Fibroblast of skin of right quadriceps (primary cell): ENCODE results near the gene HOXB6.

ENCODE experiments used
- DNase-seq: peaks from one replicate; pipeline ENCODE4 v3.0.0-alpha.2; 2013

The HOXB6 gene

DNA sequence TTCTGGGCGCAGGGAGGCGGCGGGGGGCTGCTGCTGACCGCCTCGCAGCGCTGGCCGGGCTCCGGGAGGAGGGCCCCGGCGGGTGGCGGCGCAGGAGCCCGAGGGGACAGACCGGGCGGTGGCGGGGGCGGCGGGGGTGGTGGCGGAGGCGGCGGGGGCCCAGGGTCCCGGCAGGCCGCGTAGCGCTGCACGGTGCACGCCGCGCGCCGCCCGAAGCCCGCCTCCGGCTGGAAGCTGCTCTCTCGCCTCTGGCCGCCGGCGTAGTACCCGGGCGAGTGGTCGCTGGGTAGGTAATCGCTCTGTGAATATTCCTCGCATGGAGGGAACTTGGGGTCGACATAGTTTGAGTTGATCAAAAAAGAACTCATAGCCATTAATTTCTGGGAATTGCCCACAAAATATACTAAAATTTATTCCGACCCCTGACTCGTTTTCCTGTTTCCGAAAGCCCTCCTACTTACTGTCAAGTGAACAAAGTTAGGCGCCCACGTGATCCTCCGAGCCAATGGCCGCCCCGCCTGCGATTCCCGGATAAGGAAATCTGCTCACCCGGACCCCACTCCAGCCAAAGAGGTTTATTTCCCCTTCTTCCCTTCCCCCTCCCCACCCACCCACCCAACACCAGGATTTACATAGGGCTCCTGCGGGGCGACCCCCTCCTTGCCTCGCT, 26.7 kb downstream of the HOXB6 start, which contains the start of gene HOXB4:
Gene HOXB4, minus strand, starts transcription at position 405 of the 670 bp plus-strand sequence. Its CDS starts 31 bp downstream, at position 374.
- peak; percentile 73 for DNase-seq

DNA sequence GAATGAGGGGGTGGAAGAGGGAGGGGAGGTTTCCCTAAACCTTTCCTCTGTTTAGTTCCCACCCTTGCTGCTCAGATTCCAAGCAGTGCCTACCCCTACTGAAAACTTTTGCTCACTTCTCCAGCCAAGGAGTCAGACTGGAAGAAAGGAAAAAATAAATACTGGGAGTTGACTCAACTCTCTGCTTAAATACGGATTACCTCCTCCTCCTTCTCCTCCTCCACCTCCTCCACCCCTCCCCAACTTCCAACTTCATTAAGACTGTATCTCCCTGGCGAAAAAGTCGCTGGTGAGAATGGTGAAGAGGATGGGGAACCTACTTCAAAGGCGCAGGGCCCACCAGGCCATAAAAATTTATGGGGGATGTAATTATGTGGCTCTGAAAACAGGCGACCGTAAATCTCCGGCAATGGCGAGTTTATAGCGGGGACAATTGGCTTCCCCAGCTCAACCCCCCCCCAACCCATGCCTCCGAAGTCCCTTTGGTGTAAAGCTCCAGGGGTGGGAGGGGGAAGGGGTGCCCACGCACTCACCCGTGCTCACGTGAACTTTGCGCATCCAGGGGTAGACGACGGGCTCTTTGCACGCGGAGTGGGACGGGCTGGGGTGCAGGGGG, 27.3 kb downstream of the HOXB6 start:
- DNase-seq: peak; percentile 75

DNA sequence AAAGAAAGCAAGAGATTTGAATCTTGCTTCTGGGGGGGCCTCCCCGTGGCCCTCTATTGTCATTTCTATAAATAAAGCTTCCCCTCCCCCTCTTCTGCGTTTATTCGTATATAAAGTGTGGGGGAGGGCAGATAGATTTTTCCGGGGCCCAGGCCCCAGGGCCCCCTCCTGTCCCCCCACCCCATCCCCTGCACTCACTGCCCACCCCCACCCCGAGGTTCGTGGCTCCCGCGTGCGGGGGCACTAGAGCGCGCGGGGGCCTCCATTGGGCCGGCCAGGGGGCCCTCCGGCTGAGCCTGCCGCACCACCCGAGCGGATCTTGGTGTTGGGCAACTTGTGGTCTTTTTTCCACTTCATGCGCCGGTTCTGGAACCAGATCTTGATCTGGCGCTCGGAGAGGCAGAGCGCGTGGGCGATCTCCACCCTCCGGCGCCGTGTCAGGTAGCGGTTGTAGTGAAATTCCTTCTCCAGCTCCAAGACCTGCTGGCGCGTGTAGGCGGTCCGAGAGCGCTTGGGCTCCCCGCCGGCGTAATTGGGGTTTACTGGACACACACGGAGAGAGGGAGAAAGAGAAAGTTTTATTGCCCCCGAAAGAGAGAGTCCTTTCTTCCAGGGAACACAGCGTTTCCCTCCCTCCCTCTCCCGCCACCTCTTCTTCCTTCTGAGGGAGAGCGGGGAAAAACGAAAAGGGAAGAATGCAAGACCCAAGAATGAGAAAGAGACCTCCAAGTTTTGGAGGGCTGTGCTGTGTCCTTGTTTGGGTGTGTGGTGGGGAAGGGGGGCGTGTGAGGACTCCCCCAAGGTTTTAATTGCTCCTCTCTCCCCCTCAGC, 28.1 kb downstream of the HOXB6 start:
- DNase-seq: no peak

DNA sequence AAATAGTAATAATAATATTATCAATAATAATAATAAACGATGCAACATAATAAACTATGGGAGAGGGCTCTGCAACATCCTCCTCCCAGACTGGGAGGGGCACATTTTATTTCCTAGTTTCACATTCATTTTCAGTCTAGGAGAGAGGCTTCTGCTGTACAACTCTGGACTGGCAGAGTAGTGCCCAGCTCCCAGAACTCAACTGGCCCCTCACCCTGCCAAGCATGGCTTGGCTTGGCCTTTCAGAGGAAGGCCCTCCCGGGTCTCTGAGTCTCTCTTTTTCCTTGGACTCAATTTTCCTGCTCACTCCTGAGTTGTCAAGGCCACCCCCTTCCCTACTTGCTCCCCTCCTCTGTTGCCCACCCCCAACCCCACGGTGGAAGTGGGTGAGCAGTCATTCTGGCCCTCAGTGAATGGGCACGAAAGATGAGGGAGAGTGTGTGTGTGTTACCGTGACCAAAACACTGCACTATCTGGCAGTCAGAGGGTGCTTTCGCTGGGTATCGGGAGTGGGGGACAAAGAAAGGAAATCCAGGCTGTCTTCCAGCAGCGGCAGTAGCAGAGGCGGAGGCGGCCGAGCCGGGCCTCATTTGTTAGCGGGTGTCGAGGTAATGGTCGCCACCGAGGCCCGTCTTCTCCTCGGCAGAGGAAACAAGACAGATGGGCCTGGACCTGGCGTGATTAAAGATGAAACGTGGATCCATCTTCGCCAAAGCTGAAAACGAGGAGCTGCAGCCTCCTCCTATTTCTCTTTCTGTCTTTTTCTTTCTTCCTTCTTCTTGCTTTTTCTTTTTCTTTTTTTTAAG, 28.9 kb downstream of the HOXB6 start:
- DNase-seq: no peak

DNA sequence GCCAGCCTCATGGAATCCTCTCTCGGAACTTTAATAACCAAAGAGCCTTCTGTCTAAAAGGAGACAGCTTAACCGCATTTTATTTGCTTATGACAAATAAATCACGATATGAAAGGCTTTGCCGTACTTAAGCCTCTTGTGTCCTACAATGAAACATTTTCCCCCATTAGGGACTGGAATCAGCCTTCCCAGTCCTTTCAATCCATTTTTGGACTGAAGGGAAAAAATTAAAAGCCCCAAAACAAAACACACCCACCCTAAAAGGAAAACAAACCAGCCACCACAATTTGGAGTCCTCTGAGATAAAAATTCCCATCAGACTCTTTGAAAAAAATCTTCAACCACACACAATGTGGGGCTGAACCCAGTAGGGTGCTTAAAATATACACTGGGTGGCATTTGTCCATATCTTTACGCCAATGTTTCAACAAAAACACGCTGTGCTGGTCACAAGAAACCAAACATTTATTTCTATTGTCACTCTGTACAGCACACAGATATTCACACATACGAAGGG, 29.7 kb downstream of the HOXB6 start:
- peak; percentile 60 for DNase-seq

DNA sequence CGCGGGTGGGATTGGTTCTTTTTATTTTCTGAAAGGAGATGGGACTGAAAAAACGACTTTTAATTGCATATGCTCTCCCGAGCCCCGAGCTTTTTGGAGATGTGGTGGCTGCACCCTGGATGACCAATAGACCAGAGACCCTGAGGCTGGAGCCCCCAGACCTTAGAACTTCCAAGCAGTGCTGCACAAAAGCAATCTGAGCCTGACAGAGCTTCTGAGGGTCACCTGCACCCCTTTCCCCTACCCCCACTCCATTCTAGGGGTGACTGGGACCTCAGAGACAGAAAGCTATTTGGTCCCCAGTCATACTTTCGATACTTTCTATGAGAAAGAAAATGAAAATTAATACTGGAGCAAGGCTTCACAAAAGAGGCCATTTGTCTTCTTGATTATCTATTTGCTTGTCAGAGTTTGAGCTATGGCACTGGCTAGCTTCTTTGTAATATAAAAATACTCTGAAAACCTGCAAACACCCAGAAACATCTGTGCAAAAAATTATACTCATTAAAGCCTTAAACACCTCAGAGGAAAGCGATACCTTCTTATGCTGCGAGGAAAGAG, 30.2 kb downstream of the HOXB6 start:
- no peak for DNase-seq

DNA sequence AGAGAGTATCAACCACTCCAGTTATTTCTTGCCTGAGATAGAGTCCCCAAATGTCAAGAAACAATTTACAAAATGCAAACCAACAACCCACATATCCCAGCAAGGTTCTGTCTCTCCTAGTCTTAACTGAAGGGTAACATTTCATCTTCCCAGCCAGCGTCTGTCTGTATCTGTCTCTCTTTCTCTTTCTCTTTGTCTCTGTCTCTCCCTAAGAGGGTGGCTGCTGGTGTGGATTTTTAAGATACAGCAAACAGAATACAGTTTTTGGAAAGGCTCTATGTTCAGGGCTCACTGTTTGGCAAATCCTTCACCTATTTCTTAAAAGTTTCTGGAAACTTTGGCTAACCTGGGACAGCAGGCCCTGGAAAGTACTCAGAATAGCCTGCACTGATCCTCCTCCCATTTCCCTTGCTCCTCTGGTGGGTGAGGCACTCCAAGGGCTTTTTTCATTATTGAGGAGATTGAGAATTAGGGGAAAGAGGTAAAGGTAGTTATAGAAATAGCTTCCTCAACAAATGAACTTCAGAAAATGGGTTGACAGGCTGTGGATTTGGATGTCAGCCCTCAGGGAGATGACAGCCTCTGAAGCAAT, 32.9 kb downstream of the HOXB6 start:
- DNase-seq: no peak

DNA sequence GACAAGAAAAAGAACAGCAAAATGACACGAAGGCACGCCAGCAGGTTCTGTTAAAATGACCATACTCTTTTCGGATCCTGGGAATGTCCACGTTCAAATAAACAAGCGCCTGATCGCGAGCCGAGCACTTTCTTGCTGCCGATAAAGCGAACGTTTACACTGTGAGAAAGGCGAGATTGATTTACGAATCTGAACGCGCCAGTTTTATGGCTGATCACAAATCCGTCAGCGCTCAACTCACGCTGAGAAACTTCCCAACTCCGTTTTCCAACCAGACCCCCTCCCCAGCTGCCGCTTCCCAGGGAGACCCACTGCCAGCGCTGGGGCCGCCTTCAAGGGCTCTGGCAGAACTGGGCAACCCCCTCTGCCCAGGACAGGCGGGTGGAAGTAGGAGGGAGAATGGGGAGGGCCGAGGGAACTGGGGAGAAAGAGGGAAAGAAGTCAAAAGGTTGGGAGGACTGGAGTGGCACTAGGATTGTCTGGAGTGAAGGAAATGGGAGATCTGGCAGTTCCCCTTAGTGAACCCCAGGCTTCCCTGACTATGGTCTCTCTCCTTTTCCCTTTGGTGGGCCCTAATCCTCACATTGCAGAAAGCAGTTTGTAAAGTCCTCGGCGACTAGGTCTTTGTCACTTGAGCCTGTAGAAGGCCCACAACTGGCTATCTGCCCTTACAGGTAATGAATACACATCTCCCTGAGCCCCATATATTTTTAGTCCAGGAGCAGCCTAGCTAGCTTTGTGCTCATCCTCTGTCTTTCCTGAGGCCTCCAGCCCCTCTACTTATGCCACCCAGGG, 33.6 kb downstream of the HOXB6 start:
- no peak for DNase-seq

DNA sequence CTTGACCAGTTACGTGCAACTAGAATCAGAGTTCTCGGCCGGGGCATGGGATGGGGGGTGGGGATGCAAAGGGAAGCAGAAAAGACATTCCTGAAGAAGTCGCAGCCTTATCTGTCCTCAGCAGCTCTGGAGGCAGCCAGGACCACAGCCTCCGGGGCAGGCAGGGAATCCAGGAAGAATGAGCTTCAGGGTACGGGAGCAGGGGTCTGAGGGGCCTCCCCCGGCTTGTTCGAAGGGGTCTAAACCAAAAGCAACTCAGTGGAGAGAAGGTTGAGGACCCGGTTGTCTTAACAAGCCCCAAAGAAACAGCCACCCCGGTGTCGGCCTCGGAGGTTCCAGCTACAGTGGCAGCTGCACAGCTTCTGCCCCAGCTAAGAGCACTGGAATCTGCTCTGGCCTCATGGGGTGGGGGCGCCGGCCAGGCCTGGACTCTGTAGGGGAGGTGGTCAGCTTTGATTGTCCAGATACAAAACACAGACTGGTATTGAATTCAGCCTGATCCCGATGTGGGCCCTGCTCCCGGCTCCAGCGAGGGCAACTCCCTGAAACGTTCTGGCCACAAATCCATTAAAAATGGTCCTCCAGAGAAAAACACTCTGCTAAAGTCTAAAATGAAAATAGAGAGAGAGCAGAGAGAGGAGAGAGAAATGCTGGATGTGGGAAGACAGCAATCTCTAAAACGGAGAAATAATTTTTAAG, 34.3 kb downstream of the HOXB6 start:
- DNase-seq: no peak

DNA sequence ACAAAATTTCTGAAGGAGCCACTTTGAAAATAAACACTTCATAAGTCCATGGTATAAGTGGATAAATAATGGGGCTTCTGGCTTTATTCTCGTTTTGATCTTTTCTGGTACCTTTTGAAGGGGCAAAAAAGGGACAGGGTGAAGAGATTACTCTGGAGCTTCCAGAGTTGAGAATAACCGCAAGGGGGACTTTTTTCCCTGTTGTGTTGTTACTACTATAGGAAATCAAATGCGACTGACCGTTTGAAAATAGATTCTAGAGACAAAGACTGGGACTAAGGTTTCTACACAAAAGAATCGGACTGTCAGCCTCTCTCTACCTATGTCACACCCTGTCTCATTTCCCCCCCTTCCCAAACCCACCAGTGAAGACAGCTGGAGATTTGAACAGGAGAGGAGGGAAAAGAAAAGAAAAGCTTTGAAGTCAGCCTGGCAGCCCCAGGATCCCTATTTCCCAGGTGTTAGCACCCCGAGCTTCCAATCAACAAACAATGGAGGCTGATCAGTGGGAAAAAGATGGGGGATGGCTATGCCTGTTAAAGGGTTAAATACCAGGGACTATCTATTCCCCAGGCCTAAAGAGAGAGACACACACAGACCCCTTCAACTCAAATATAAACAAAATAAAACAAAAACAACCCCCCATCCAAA, 35.0 kb downstream of the HOXB6 start:
- DNase-seq: no peak

DNA sequence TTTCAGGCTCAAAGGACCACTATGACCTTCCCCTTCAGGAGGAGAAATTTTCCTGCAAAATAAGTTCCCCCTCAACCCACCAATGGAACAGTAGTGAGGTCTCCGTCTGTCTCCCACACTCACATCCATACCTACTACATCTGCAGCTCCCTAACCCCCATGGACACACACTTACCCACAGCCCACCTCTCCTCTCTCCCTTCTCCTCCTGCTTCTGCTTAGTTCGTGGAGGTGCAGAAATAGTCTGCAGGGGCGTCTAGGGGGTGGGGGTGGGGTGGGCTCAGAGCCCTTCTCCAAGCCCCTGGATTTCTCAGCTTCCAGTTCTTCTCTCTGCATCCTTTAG, 35.6 kb downstream of the HOXB6 start:
- no peak for DNase-seq

DNA sequence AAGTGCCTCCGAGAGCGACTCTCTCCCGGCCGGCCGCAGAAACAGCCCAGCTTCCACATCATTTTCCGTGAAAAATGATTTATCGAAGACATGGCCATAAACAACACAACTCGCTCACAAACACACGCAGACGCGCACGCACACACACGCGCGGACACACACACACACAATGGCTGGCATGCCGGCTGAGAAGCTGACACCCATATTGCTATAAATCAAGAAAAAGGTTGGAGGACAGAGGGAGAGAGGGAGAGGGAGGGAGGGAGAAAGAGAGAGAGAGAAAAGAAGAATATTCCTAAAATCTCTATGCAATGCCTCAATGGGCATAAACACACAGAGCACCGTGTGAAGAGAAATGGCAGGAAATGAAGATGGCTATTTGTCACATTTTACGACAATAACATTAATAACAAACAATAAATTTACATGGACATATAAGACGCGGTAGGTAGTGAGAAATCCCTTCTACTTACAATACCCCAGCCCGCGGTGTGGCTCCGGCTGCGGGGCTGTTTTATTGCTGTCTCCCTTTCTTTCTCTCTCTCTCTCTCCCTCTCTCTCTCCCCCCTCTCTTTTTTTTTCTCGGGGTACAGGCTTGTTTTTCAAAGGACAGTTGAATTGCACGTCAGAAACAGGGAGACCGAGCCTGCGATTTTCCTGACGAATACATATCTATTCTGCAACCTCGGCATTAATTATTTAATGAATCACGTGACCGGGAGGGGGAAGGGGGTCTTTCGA, 36.1 kb downstream of the HOXB6 start:
- DNase-seq: no peak

DNA sequence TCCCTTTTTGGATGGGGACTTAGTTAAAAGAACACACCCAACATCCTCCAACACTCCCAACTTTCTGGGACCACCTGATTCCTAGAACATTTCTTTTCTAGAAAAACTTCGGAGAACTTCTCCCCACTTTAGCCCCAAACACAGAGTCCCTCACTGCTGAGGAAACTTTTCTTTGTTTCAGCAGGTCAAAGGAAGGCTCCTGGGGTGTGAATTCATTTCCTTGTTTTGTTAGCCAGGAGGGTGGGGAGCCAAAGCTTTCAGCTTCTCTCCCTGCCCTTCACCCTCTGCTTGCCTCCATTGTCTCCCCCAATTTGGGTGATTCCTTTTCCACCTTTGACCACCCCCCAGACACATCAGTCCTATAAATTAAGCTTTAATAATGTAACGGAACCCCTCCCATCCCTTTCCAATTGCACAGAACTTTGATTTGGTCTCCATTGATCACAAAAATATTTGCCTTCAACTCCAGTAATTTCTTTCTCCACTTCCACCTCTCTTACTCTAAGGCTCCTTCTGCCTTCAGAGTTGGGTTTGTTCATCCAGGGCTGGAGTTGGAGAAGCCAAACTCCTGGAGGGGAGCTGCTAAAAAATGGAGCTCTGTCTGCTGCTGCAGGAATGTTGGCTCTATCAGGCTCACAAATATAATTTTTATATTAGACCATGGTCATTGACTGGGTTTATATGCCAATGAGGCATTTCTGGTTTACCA, 37.0 kb downstream of the HOXB6 start:
- DNase-seq: no peak

DNA sequence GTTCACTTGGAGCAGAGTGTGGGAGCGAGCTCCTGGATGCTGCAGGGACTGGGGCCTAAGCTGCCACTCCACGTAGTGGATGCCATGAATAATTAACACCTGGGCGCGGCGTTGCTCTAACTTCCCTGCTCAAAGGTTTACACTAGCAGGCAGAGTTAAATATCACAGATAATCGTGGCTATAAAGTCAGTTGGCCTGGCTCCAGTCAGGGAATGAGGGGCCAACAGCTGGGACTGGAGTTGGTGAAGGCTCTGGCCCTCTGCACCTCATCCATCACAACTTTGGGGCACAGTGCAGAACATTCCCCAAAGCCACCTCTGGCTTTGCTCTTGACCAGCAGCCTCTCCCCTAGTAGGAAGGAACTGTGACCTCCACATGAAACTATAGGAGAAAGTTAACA, 37.6 kb downstream of the HOXB6 start:
- DNase-seq: no peak

DNA sequence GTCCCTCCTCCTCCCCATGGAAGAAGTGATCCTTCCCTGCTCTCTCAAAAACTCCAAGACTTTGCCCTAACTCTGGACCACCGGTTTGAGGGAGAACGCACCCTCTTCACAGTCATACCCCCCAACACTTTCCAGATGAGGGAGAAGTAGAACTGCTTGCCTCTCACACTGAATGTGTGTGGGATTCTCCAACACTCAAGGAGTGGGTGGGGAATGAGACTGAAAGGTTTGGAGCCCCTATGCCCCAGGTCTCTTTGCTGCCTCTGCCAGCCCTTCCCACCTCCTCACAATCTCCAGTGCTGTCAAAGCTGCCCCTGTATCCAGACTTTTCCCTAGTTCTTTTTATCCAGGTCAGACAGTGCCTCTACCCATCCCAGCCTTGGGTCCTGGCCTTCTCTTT, 38.1 kb downstream of the HOXB6 start:
- DNase-seq: no peak

DNA sequence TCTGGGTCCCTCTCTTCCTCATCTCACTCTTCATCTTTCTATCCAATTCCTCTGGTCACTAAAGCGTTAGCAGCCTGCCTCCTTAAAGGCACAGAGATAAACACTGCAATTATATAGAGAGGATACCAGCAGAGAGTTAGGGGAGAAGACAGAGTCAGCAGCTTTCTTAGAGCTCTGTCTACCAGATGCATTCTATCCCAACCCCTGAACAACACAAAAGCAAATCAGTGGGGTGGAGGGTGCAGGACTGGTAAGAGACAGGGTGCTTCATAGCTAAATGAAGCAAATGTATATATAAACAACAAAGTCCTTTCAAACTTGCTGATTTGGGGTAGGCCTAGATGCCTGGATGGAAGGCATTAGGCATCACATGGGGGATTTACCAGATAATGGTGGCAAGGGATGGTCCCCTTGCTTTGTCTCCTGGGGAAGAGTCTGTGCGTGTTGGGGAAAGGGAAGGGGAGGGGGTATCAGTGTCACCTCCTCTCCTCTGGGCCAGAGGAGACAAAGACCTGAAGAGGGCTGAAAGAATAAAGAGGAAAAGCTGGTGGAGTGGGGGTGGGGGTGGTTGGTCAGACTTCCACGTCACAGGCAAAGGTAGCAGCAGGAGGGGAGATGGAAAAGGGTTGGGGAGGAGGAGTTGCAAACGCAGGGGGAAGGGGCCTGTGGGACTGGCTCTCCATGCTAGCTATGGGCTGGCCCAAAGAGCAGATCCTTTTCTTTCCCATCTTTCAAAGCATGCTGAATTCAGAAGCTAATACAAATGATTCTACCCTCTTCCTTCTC, 38.7 kb downstream of the HOXB6 start:
- DNase-seq: no peak

DNA sequence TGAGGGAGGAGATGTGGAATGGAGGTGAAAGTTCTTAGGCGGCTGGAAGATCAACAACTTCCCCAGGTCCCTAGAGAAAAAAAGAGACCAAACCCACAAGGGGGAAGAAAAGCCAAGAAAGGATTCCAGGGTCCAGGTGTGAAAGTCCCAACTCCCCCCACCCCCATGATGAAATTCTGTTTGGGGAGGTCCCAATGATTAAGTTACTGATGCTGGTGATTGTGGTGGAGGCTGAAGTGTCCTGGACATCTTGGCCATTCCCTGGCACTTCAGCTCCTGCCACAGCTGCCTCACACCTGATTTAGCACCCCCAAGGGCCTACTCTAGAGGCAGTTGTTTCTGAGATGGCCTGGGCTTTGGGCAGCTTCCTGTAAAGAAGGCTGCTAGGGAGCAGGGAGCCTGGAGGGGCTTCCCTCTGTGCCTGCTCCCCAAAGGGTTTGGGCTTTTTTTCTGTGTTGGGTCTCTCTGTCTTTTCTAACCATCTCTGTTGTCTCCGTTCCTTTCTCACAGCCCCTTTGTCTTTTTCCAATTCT, 39.7 kb downstream of the HOXB6 start:
- no peak for DNase-seq
